Caco-2 (cell line): ENCODE results near the gene ABLIM2. TPM values are rescaled to one million over a fixed set of nuclear protein-coding genes. Genes with fewer than 3 reads are reported as not detected.

Source experiments
- BruUV-seq: library from RNA; stranded (reverse); fragments of 400-500 nt; replicated peaks from 2 replicates; lab custom pipeline; 2021; lab: Mats Ljungman, UMichigan
- CTCF ChIA-PET: fragments of 300-600 bp; sonication (Branson Sonifier 250); formaldehyde crosslinking; loops from one replicate; lab custom pipeline; 2022; ENCODE audit warnings: antibody characterized with exemption; lab: Charles Lee
- POLR2A ChIA-PET: fragments of 300-600 bp; sonication (Branson Sonifier 250); formaldehyde crosslinking; loops from one replicate; lab custom pipeline; 2022; ENCODE audit warnings: antibody characterized with exemption; lab: Charles Lee
- DNase-seq, 2 experiments: peaks; one replicate each; pipeline versions ENCODE4 v3.0.0 to v3.0.0-alpha.2; 2020 to 2022
- H3K27me3 ChIP-seq: replicated peaks from 2 replicates; pipeline ENCODE4 v1.6.0; 2011; ENCODE audit warnings: low read length; ENCODE audit not compliant: control insufficient read depth, insufficient read depth
- H3K36me3 ChIP-seq: 2 replicates; pipeline ENCODE4 v1.5.1; 2011; ENCODE audit warnings: low read length; ENCODE audit not compliant: control insufficient read depth, insufficient read depth
- H3K4me1 ChIP-seq: fragments of 250-450 bp; sonication (Bioruptor Pico); 2 replicates; pipeline ENCODE4 v1.5.1; 2020; ENCODE audit warnings: mild to moderate bottlenecking
- H3K4me3 ChIP-seq: 2 replicates; pipeline ENCODE4 v1.5.1; 2011; ENCODE audit warnings: low read depth, mild to moderate bottlenecking, control low read depth, low read length
- H3K9me3 ChIP-seq: fragments of 250-450 bp; sonication (Bioruptor Pico); 2 replicates; pipeline ENCODE4 v1.5.1; 2020; ENCODE audit warnings: mild to moderate bottlenecking, moderate library complexity
- H3K27ac Mint-ChIP-seq: one replicate; pipeline ENCODE4 v1.8.0; 2022; ENCODE audit warnings: mixed read lengths; ENCODE audit not compliant: unreplicated experiment
- H3K27me3 Mint-ChIP-seq: one replicate; pipeline ENCODE4 v1.8.0; 2022; ENCODE audit warnings: mixed read lengths; ENCODE audit not compliant: insufficient read depth, unreplicated experiment
- H3K36me3 Mint-ChIP-seq: one replicate; pipeline ENCODE4 v1.8.0; 2022; ENCODE audit warnings: mild to moderate bottlenecking, mixed read lengths; ENCODE audit not compliant: insufficient read depth, unreplicated experiment
- H3K4me1 Mint-ChIP-seq: one replicate; pipeline ENCODE4 v1.8.0; 2022; ENCODE audit warnings: low read depth, mixed read lengths; ENCODE audit not compliant: unreplicated experiment
- H3K4me3 Mint-ChIP-seq: one replicate; pipeline ENCODE4 v1.8.0; 2022; ENCODE audit warnings: mild to moderate bottlenecking, moderate library complexity, mixed read lengths; ENCODE audit not compliant: unreplicated experiment
- H3K9me3 Mint-ChIP-seq: one replicate; pipeline ENCODE4 v1.8.0; 2022; ENCODE audit warnings: mixed read lengths; ENCODE audit not compliant: unreplicated experiment
- CTCF ChIP-seq, 2 experiments: fragments of 200-600 bp in 1 of 2; IDR thresholded peaks; 1 replicate in 1 of 2; 2 replicates in 1 of 2; pipeline versions ENCODE4 v1.5.1 to v1.8.0; 2011 to 2022; ENCODE audit warnings: antibody characterized with exemption in 1 of 2, control low read depth in 1 of 2, inconsistent platforms in 1 of 2, low read depth in 1 of 2, low read length in 1 of 2, mild to moderate bottlenecking in 1 of 2, moderate library complexity in 1 of 2; ENCODE audit not compliant: insufficient read depth in 1 of 2, severe bottlenecking in 1 of 2, unreplicated experiment in 1 of 2
- intact Hi-C: fragments of 100-400 bp; cut with micrococcal nuclease; formaldehyde crosslinking; loops from one replicate; pipeline ENCODE4 v1.10.0; 2022; ENCODE audit not compliant: unreplicated experiment
- total RNA-seq: library from RNA; stranded (reverse); gene quantifications from 2 replicates; pipeline ENCODE4 v1.2.3, GENCODE V29; 2022

The ABLIM2 gene
- total RNA-seq, 1 experiment from 2014 or later: 0.23 TPM

- no peak overlapping the region for H3K4me3 Mint-ChIP-seq
- no peaks in the 10 kb centered on the region for H3K9me3 ChIP-seq
- BruUV-seq: no TSS peak
- H3K36me3 Mint-ChIP-seq: no peaks in the 10 kb centered on the region
- H3K36me3 ChIP-seq: no peaks in the 10 kb centered on the region
- no peak overlapping the region for H3K27ac Mint-ChIP-seq
- H3K4me1 Mint-ChIP-seq: no peaks in the 10 kb centered on the region
- no peak overlapping the region for H3K4me3 ChIP-seq
- TF ChIP-seq CTCF (IDR thresholded peaks at IDR 0.05; ENCODE audit: insufficient read depth in 1 of 2, low read depth in 1 of 2, low read length in 1 of 2, severe bottlenecking in 1 of 2, unreplicated experiment in 1 of 2): no peak
- H3K27me3 ChIP-seq: no peaks in the 10 kb centered on the region
- intact Hi-C loops: no loop called here
- H3K27me3 Mint-ChIP-seq: peaks cover 9% of the 10 kb centered on the region
- ChIA-PET POLR2A (no interaction called here), CTCF (no interaction called here)
- no peaks in the 10 kb centered on the region for H3K9me3 Mint-ChIP-seq
- H3K4me1 ChIP-seq: no peaks in the 10 kb centered on the region
- no peak for DNase-seq
Measured at GRCh38 chr4:8133897-8134563, 24.6 kb downstream of the ABLIM2 start.

- ChIA-PET CTCF (no interaction called here), POLR2A (no interaction called here)
- no peaks in the 10 kb centered on the region for H3K36me3 Mint-ChIP-seq
- no peak overlapping the region for H3K27ac Mint-ChIP-seq
- H3K9me3 ChIP-seq: no peaks in the 10 kb centered on the region
- H3K4me3 Mint-ChIP-seq: no peak overlapping the region
- H3K36me3 ChIP-seq: no peaks in the 10 kb centered on the region
- H3K9me3 Mint-ChIP-seq: no peaks in the 10 kb centered on the region
- H3K27me3 Mint-ChIP-seq: peaks cover 9% of the 10 kb centered on the region
- no peaks in the 10 kb centered on the region for H3K27me3 ChIP-seq
- no peak for TF ChIP-seq CTCF (IDR thresholded peaks at IDR 0.05; ENCODE audit: insufficient read depth in 1 of 2, low read depth in 1 of 2, low read length in 1 of 2, severe bottlenecking in 1 of 2, unreplicated experiment in 1 of 2)
- DNase-seq: no peak
- no peaks in the 10 kb centered on the region for H3K4me1 ChIP-seq
- BruUV-seq: no TSS peak
- no peaks in the 10 kb centered on the region for H3K4me1 Mint-ChIP-seq
- intact Hi-C loops: no loop called here
- H3K4me3 ChIP-seq: no peak overlapping the region
Measured at GRCh38 chr4:8132947-8133705, 25.5 kb downstream of the ABLIM2 start.

- TF ChIP-seq CTCF (IDR thresholded peaks at IDR 0.05; ENCODE audit: insufficient read depth in 1 of 2, low read depth in 1 of 2, low read length in 1 of 2, severe bottlenecking in 1 of 2, unreplicated experiment in 1 of 2): no peak
- no peaks in the 10 kb centered on the region for H3K9me3 ChIP-seq
- Mint-ChIP-seq H3K9me3 (no peaks in the 10 kb centered on the region), H3K27ac (no peak overlapping the region), H3K4me3 (no peak overlapping the region), H3K4me1 (no peaks in the 10 kb centered on the region), H3K36me3 (no peaks in the 10 kb centered on the region), H3K27me3 (peaks cover 9% of the 10 kb centered on the region)
- no peak for DNase-seq
- no peaks in the 10 kb centered on the region for H3K4me1 ChIP-seq
- ChIA-PET CTCF (no interaction called here), POLR2A (no interaction called here)
- no peaks in the 10 kb centered on the region for H3K27me3 ChIP-seq
- H3K36me3 ChIP-seq: no peaks in the 10 kb centered on the region
- intact Hi-C loops: no loop called here
- no peak overlapping the region for H3K4me3 ChIP-seq
- BruUV-seq: no TSS peak
Measured at GRCh38 chr4:8132400-8132799, 26.2 kb downstream of the ABLIM2 start.
